ENCODE data around the gene TBC1D1.

Gene TBC1D1

DNA sequence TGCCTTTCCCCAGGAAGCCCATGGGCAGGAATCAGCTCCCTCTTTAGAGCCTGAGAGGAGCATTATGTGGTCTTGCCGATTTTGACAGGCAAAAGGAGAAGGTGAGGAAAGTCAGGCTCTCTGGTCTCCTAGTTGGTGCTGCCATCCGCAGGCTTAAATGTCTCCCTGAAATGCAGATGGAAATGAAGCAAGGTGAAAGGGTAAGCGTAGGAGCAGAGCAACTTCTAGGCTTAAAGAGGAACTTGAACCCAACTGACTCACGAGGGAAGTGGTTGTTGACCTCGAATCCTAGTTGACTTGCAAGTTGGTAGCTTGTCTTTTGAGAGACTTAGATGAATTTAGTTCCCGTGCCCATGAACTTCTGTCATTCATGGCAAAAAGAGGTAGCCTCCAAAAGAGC lies 275.2 kb downstream of the TBC1D1 start:
- Mint-ChIP-seq H3K4me3 (no peak overlapping the region), H3K4me1 (peaks cover 8% of the 10 kb centered on the region), H3K9me3 (no peaks in the 10 kb centered on the region), H3K27me3 (no peaks in the 10 kb centered on the region), H3K36me3 (ENCODE audit: insufficient read depth) (no peaks in the 10 kb centered on the region), H3K27ac (ENCODE audit: low read depth) (peak overlapping the region; percentile 16)
- DNase-seq (ENCODE audit: low spot score in 2 of 2) = no peak
- no peak for ATAC-seq (replicated peaks; ENCODE audit: extremely low read depth, poor library complexity, severe bottlenecking)

DNA sequence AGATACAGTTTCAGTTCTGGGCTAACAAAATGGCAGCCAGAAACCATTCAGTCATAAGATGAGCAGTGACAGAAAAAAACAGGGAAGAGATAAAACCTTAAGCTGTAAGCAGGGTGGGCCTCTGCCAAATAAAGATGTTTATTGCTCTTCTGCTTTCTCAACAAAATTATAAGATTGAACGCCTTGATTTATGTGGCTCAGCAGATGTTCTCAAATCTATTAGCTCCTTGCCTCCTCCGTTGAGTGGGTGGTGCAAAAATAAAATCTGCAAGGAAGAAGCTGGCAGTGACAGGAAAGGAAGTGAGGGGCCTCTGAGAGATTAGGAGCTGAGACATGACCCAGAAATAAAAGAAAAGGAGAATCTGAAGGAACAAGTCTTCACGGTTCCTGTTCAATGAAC lies 275.9 kb downstream of the TBC1D1 start:
- Mint-ChIP-seq H3K36me3 (ENCODE audit: insufficient read depth) (no peaks in the 10 kb centered on the region), H3K9me3 (no peaks in the 10 kb centered on the region), H3K4me1 (peaks cover 5% of the 10 kb centered on the region), H3K27me3 (no peaks in the 10 kb centered on the region), H3K4me3 (no peak overlapping the region), H3K27ac (ENCODE audit: low read depth) (no peak overlapping the region)
- no peak for ATAC-seq (replicated peaks; ENCODE audit: extremely low read depth, poor library complexity, severe bottlenecking)
- no peak for DNase-seq (ENCODE audit: low spot score in 2 of 2)

- no peaks in the 10 kb centered on the region for H3K27me3 Mint-ChIP-seq
- no peaks in the 10 kb centered on the region for H3K9me3 Mint-ChIP-seq
- ATAC-seq (replicated peaks; ENCODE audit: extremely low read depth, poor library complexity, severe bottlenecking) (no peak), DNase-seq (ENCODE audit: low spot score in 2 of 2) (no peak)
- no peak overlapping the region for H3K4me3 Mint-ChIP-seq
- H3K36me3 Mint-ChIP-seq (ENCODE audit: insufficient read depth) = no peaks in the 10 kb centered on the region
- no peak overlapping the region for H3K27ac Mint-ChIP-seq (ENCODE audit: low read depth)
- peaks cover 5% of the 10 kb centered on the region for H3K4me1 Mint-ChIP-seq
Measured at GRCh38 chr4:38167973-38168372, 277.1 kb downstream of the TBC1D1 start.

GRCh38 chr4:38169524-38169923 lies 278.6 kb downstream of the TBC1D1 start:
- Mint-ChIP-seq H3K36me3 (ENCODE audit: insufficient read depth) (no peaks in the 10 kb centered on the region), H3K9me3 (no peaks in the 10 kb centered on the region), H3K27ac (ENCODE audit: low read depth) (no peak overlapping the region), H3K27me3 (no peaks in the 10 kb centered on the region), H3K4me3 (no peak overlapping the region), H3K4me1 (peaks cover 5% of the 10 kb centered on the region)
- no peak for DNase-seq (ENCODE audit: low spot score in 2 of 2)
- ATAC-seq (replicated peaks; ENCODE audit: extremely low read depth, poor library complexity, severe bottlenecking) = no peak

- H3K27ac Mint-ChIP-seq (ENCODE audit: low read depth) = no peak overlapping the region
- no peak for DNase-seq (ENCODE audit: low spot score in 2 of 2)
- H3K4me1 Mint-ChIP-seq = peaks cover 10% of the 10 kb centered on the region
- no peaks in the 10 kb centered on the region for H3K27me3 Mint-ChIP-seq
- H3K4me3 Mint-ChIP-seq = no peak overlapping the region
- H3K36me3 Mint-ChIP-seq (ENCODE audit: insufficient read depth) = no peaks in the 10 kb centered on the region
- no peaks in the 10 kb centered on the region for H3K9me3 Mint-ChIP-seq
- ATAC-seq (replicated peaks; ENCODE audit: extremely low read depth, poor library complexity, severe bottlenecking) = no peak
Measured at GRCh38 chr4:38170338-38171169, 279.7 kb downstream of the TBC1D1 start.

- no peak for DNase-seq (ENCODE audit: low spot score in 2 of 2)
- H3K9me3 Mint-ChIP-seq = no peaks in the 10 kb centered on the region
- ATAC-seq (replicated peaks; ENCODE audit: extremely low read depth, poor library complexity, severe bottlenecking) = no peak
- no peaks in the 10 kb centered on the region for H3K27me3 Mint-ChIP-seq
- no peak overlapping the region for H3K4me3 Mint-ChIP-seq
- H3K27ac Mint-ChIP-seq (ENCODE audit: low read depth) = no peak overlapping the region
- H3K4me1 Mint-ChIP-seq = peaks cover 10% of the 10 kb centered on the region
- H3K36me3 Mint-ChIP-seq (ENCODE audit: insufficient read depth) = no peaks in the 10 kb centered on the region
Measured at GRCh38 chr4:38172078-38172477, 281.2 kb downstream of the TBC1D1 start.

- ATAC-seq (replicated peaks; ENCODE audit: extremely low read depth, poor library complexity, severe bottlenecking) = no peak
Measured at GRCh38 chr4:38173935-38174518, 283.1 kb downstream of the TBC1D1 start.

GRCh38 chr4:38174801-38175200 lies 283.9 kb downstream of the TBC1D1 start:
- Mint-ChIP-seq H3K4me1 (peaks cover 33% of the 10 kb centered on the region), H3K27ac (ENCODE audit: low read depth) (no peak overlapping the region), H3K36me3 (ENCODE audit: insufficient read depth) (no peaks in the 10 kb centered on the region), H3K9me3 (no peaks in the 10 kb centered on the region), H3K27me3 (no peaks in the 10 kb centered on the region), H3K4me3 (no peak overlapping the region)
- ATAC-seq (replicated peaks; ENCODE audit: extremely low read depth, poor library complexity, severe bottlenecking) (no peak), DNase-seq (ENCODE audit: low spot score in 2 of 2) (no peak)

More at GRCh38 chr4:38173935-38174518, 283.1 kb downstream of the TBC1D1 start:
- Mint-ChIP-seq H3K27me3 (no peaks in the 10 kb centered on the region), H3K9me3 (no peaks in the 10 kb centered on the region), H3K4me3 (no peak overlapping the region), H3K36me3 (ENCODE audit: insufficient read depth) (no peaks in the 10 kb centered on the region), H3K4me1 (peaks cover 28% of the 10 kb centered on the region), H3K27ac (ENCODE audit: low read depth) (no peak overlapping the region)
- no peak for DNase-seq (ENCODE audit: low spot score in 2 of 2)

DNA sequence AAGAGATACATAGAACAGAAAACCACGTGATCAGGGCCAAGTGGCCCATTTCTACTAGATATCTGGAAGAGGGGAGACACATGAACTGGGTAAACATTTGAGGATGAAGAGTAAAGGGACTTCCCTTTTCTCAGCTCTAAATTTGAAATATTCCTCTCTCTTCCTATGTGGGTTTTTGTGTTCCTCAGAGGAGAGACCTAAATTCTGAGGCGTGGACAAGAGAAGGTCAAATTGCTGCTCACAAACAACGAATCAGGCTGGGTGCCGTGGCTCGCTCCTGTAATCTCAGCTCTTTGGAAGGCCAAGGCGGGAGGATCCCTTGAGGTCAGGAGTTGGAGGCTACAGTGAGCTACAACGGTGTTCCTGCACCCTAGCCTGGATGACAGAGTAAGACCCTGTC lies 285.3 kb downstream of the TBC1D1 start:
- H3K9me3 Mint-ChIP-seq = no peaks in the 10 kb centered on the region
- no peak overlapping the region for H3K27ac Mint-ChIP-seq (ENCODE audit: low read depth)
- no peaks in the 10 kb centered on the region for H3K36me3 Mint-ChIP-seq (ENCODE audit: insufficient read depth)
- no peak for DNase-seq (ENCODE audit: low spot score in 2 of 2)
- H3K4me3 Mint-ChIP-seq = no peak overlapping the region
- H3K4me1 Mint-ChIP-seq = peaks cover 35% of the 10 kb centered on the region
- no peaks in the 10 kb centered on the region for H3K27me3 Mint-ChIP-seq
- ATAC-seq (replicated peaks; ENCODE audit: extremely low read depth, poor library complexity, severe bottlenecking) = no peak

DNA sequence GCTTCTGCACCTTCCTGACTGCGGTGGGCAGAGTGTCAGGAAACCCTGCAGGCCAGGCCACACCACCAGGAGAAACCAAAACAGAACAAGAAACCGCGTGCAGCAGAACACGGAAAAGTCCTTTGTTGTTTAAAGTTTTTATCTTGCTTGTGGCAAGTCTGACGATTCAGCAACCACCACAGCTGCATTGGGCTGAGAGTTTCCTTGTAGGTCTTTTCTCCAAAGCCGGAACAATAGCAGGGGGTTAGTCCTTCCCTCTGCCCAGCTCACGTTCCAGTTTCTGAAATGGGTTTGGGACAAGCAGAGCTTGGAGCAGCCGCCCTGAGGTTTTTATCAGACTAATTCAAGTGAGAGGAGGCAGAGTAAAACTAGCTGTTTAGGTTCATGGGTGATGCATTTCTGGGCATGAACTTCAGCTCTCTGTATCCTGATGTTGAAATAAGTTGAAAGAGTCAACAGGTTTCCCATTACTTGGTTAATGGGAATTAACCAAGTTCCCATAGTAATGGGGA lies 286.2 kb downstream of the TBC1D1 start:
- Mint-ChIP-seq H3K4me3 (peak overlapping the region; percentile 57), H3K27ac (ENCODE audit: low read depth) (peak overlapping the region; percentile 79), H3K4me1 (peaks cover 35% of the 10 kb centered on the region), H3K27me3 (no peaks in the 10 kb centered on the region), H3K9me3 (no peaks in the 10 kb centered on the region), H3K36me3 (ENCODE audit: insufficient read depth) (no peaks in the 10 kb centered on the region)
- peak; percentile 31 to 36 for DNase-seq (ENCODE audit: low spot score in 2 of 2)
- ATAC-seq (replicated peaks; ENCODE audit: extremely low read depth, poor library complexity, severe bottlenecking) = peak; percentile 66

- peak; percentile 20 to 29 for DNase-seq (ENCODE audit: low spot score in 2 of 2)
- peaks cover 35% of the 10 kb centered on the region for H3K4me1 Mint-ChIP-seq
- peak overlapping the region; percentile 79 for H3K27ac Mint-ChIP-seq (ENCODE audit: low read depth)
Measured at GRCh38 chr4:38177641-38178391, 286.9 kb downstream of the TBC1D1 start.

DNA sequence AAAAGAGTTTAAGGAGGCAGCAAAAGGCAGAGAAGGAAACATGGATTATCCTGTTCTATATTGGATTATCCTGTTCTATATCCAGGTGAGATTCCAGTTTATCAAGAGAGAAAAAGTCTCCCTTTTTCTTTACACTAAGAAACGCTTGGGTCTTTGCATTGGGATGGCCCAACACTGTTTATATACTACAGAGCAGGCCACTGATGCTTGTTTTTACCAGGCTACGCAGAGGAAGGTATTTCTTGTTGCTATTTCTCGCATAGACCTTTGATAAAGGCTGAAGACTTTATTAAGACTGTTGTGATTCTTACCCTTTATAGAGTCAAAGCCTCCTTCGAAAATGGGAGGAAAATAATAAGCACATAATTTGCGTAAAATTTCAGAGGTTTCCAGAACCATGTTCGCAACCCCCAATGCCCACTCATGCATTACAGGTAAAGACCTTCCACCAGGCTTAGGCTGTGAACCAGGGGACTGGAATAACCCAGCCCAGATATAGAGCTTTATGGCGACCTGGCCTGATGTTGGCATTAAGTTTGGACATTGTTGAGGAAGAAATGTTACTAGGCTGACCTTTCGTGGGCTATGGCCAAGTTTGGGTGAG lies 287.6 kb downstream of the TBC1D1 start:
- H3K4me3 Mint-ChIP-seq = peak overlapping the region; percentile 57
- H3K4me1 Mint-ChIP-seq = peaks cover 35% of the 10 kb centered on the region
- DNase-seq (ENCODE audit: low spot score in 2 of 2) = no peak
- peak overlapping the region; percentile 79 for H3K27ac Mint-ChIP-seq (ENCODE audit: low read depth)
- H3K9me3 Mint-ChIP-seq = no peaks in the 10 kb centered on the region
- H3K27me3 Mint-ChIP-seq = no peaks in the 10 kb centered on the region
- H3K36me3 Mint-ChIP-seq (ENCODE audit: insufficient read depth) = no peaks in the 10 kb centered on the region
- ATAC-seq (replicated peaks; ENCODE audit: extremely low read depth, poor library complexity, severe bottlenecking) = no peak

More at GRCh38 chr4:38177641-38178391, 286.9 kb downstream of the TBC1D1 start:
- no peaks in the 10 kb centered on the region for H3K36me3 Mint-ChIP-seq (ENCODE audit: insufficient read depth)
- ATAC-seq (replicated peaks; ENCODE audit: extremely low read depth, poor library complexity, severe bottlenecking) = peak; percentile 84
- H3K9me3 Mint-ChIP-seq = no peaks in the 10 kb centered on the region
- peak overlapping the region; percentile 57 for H3K4me3 Mint-ChIP-seq
- H3K27me3 Mint-ChIP-seq = no peaks in the 10 kb centered on the region
